Peyer's patch (tissue), 4 donors: ENCODE data around the gene NAA80.

ENCODE experiments used
- CTCF ChIP-seq, 6 experiments: fragments of 450-650 bp in 4 of 6; fragments of 200-600 bp in 2 of 6; sonication (generic) in 1 of 6; IDR thresholded peaks; one replicate each; pipeline ENCODE4 v1.5.1; 2017 to 2019; ENCODE audit warnings: antibody characterized with exemption in 6 of 6, mild to moderate bottlenecking in 3 of 6, moderate library complexity in 1 of 6
- POLR2A ChIP-seq, 2 donors: fragments of 450-650 bp; IDR thresholded peaks; one replicate each; pipeline ENCODE4 v1.5.1; 2017; ENCODE audit warnings: antibody characterized with exemption in 2 of 2, mild to moderate bottlenecking in 2 of 2, moderate library complexity in 2 of 2

GRCh38 chr3:50290161-50290641 is 9.0 kb downstream of the NAA80 start:
- TF ChIP-seq CTCF (IDR thresholded peaks at IDR 0.05) (no peak), POLR2A (IDR thresholded peaks at IDR 0.05) (no peak)
